HG02852 (cell line): Measurements from ENCODE around the gene KLHL7.
"Not testable (repeated sequence)": the region's sequence is repeated elsewhere in the genome, so short reads cannot be mapped to it uniquely, and the experiment has no call there.

Experiments
- ATAC-seq: cut with Tn5 transposase; IDR thresholded peaks from one replicate; pipeline ENCODE4 v1.9.1; 2021; ENCODE audit warnings: mild to moderate bottlenecking, moderate library complexity; ENCODE audit not compliant: unreplicated experiment

Gene KLHL7

GRCh38 chr7:23212395-23212794, 106.8 kb downstream of the KLHL7 start:
- ATAC-seq = no peak

GRCh38 chr7:23212841-23213240, 107.3 kb downstream of the KLHL7 start:
- no peak for ATAC-seq

DNA sequence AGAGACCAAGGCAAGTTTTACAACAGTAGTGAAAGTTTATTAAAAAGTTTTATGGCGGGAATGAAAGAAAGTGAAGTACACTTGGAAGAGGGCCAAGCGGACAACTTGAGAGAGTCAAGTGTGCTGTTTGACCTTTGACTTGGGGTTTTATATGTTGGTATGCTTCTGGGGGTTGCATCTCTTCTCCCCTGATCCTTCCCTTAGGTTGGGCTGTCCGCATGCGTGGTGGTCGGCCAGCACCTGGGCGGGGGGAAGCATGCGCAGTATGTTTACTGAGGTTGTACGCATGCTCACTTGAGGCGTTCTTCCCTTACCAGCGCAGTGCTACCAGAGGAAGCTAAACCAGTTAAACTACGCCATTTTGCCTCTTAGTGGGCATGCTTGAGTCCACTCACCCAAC, 108.2 kb downstream of the KLHL7 start:
- ATAC-seq = no peak

DNA sequence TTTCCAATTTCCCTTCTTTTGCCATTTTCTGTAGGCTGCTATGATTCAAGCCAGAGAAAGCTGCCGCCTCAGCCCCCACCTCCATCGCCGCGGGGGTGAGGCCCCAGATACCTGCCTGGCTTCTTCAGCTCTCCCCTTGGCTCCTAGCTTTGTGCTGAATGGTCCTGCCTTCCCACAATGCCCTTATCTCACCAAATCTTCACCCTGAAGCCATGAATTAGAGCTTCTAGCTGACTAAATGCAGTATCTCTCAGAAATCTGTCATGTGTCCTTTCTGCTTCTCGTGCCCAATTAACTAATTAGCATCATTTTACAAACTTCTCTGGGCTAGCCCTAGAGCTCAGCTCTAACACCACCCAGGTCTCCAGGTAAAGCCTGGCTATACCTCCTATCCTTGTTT, 108.8 kb downstream of the KLHL7 start:
- no peak for ATAC-seq

GRCh38 chr7:23214938-23215337, 109.4 kb downstream of the KLHL7 start:
- no peak for ATAC-seq

DNA sequence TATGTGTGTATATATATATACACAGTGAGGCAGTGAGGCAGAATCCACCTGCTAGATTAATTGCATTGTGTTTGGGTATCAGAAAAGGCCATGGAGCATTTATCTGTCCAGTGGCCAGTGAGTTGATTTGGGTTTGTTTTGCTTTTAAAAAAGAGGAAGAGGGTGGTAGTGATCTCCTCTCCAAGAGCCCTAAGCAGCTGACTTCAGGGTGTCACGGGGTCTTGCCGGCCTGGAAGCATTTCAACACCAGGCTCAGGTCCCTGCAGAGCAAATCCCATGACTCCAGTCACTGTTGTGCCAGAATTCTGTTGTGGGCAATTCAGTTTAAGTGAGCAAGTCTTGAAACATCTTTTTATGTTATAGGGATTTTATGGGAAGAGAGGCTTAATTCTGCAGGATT, 110.4 kb downstream of the KLHL7 start:
- no peak for ATAC-seq

DNA sequence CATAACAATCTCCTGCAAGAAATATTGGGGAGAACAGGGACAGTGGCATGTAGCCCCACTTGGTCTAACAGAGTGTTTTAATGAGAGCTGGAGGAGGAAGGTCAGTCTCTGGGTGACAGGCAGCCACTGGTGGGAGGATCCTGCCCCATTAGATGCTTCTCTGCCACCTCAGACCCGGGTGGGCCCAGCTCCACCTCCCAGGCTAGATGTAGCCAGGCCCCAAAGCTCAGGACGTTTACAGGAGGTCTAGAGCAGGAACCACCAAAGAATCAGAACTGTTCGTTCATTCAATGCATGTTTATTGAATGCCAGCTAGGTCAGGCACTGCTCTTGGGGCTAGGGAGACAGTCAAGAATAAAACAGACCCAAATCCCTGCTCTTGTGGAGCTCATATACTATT, 112.6 kb downstream of the KLHL7 start:
- no peak for ATAC-seq

DNA sequence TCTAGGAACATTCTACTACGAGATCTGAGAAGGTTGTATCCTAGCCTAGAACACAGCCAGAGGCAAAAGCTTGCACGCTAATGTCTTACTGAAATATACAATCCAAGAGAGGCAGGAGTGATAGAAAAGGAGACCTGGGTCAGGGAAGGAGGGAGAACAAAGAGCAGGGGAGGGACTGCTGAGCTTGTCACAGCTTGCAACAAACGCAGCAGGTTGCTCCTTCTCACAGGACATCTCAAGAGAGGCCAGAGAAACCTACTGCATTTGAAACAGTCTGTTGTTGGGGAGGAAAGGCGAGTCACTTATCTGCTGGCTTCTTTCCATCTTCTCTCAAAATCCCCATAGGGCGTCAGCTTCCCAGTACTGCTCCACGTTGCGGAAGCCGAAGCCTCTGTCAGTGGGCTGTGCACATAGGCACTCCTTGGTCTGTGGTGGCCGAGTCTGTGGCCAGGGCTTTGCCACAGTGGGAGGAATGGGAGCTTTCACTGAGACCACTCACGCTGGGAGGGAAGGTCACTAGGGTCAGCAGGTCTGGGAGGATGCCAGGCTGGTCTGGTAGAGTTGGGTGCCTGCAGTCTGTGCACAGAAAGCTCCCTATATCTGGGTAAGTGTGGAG, 115.2 kb downstream of the KLHL7 start:
- ATAC-seq = no peak

DNA sequence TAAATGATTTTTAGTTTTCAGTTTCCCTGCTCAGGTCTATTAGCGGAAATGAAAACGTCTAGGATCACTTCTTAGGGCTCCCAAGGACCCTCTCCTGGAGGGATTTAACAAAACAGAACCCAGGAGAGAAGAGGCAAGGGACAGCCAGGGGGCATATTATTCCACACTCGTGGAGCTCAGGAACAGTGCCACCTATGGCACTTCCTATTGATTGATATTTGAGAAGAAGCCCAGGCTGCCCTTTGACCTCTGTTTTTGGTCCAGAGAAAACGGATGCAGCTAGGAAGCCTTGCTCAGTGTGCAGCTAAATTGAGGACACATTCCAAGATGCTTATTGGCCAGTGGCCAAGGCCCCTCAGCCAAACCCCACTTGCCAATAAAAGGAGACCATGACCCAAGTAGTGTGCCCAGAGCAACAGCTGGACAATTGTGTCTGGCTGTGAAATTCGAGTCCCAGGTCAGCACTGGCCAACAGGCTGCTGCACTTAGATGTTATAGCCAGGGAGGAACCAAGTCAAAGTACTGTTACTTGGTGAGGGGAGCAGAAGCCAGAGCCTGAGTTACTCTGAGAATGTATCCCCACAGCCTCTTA, 117.0 kb downstream of the KLHL7 start:
- ATAC-seq = no peak

GRCh38 chr7:23224364-23224763, 118.8 kb downstream of the KLHL7 start:
- not testable (repeated sequence) for ATAC-seq

- ATAC-seq = no peak
These were observed 121.4 kb downstream of the KLHL7 start for GRCh38 chr7:23226844-23227450.
